Natural killer cell treated with Interleukin-12 subunit alpha and Interleukin-12 subunit beta and Interleukin-15 and Interleukin-18, amount 100 ng/mL, for 72 hours (primary cell): Measurements from ENCODE around the gene FAM118A. TPM values are rescaled to one million over a fixed set of nuclear protein-coding genes. Genes with fewer than 3 reads are reported as not detected.
A peak's percentile ranks its signal among the peaks of the same experiment; 100 is the strongest.
"Not testable (repeated sequence)": the region's sequence is repeated elsewhere in the genome, so short reads cannot be mapped to it uniquely, and the experiment has no call there.

Source experiments
- ATAC-seq, 2 donors: fragments of 150-1000 bp; cut with Tn5 transposase in 1 of 2; sonication (Bioruptor Pico), chemical (Tn5 transposase) in 1 of 2; 2 replicates each; pipeline ENCODE4 v1.10.0; 2021
- DNase-seq: peaks from one replicate; pipeline ENCODE4 v3.0.0; 2022; ENCODE audit warnings: low spot score
- H3K27ac Mint-ChIP-seq, 2 donors: 1 replicate in 1 of 2; 2 replicates in 1 of 2; pipeline ENCODE4 v1.8.0; 2022; ENCODE audit warnings: mixed read lengths in 2 of 2, mild to moderate bottlenecking in 1 of 2, moderate library complexity in 1 of 2
- H3K27me3 Mint-ChIP-seq, 2 donors: 1 replicate in 1 of 2; 2 replicates in 1 of 2; pipeline ENCODE4 v1.8.0; 2022; ENCODE audit warnings: mixed read lengths in 2 of 2
- H3K36me3 Mint-ChIP-seq: one replicate; pipeline ENCODE4 v1.8.0; 2022; ENCODE audit warnings: mixed read lengths
- H3K4me1 Mint-ChIP-seq, 2 donors: 1 replicate in 1 of 2; 2 replicates in 1 of 2; pipeline ENCODE4 v1.8.0; 2022; ENCODE audit warnings: low read depth in 2 of 2, mixed read lengths in 2 of 2, mild to moderate bottlenecking in 1 of 2
- H3K4me3 Mint-ChIP-seq: one replicate; pipeline ENCODE4 v1.8.0; 2022; ENCODE audit warnings: mixed read lengths
- H3K9me3 Mint-ChIP-seq: 2 replicates; pipeline ENCODE4 v1.8.0; 2022; ENCODE audit warnings: mixed read lengths
- total RNA-seq, 2 donors: library from RNA; stranded (reverse); gene quantifications; one replicate each; pipeline ENCODE4 v1.2.3, GENCODE V29; 2022

FAM118A gene
- total RNA-seq, 2 donors from 2014 or later: 24.9 to 138 TPM

DNA sequence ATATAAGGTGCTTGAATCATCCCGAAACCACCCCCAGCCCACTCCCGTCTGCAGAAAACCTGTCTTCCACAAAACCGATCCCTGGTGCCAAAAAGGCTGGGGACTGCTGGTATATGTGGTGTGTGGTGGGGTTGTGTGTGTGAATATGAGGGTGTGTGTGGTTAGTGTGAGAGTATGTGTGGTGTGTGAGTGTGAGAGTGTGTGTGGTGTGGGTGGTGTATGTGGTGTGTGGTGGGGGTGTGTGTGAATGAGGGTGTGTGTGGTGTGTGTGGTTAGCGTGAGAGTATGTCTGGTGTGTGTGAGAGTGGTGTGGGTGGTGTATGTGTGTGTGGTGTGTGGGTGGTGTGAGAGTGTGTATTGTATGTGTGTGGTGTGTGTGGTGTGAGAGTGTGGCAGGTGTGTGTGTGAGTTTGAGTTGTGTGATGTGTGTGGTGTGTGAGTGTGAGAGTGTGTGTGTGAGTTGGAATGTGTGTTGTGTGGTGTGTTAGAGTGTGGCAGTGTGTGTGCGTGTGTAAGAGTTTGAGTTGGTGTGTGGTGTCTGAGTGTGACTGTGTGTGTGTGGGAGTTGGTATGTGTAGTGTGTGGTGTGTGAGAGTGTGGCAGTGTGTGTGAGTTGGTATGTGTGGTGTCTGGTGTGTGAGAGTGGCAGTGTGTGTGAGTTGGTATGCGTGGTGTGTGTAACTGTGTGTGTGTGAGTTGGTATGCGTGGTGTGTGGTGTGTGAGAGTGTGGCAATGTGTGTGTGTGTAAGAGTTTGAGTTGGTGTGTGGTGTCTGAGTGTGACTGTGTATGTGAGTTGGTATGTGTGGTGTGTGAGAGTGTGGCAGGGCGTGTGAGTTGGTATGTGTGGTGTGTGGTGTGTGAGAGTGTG lies 18.4 kb upstream of the FAM118A start:
- H3K36me3 Mint-ChIP-seq: no peaks in the 10 kb centered on the region
- H3K9me3 Mint-ChIP-seq: no peaks in the 10 kb centered on the region
- H3K4me1 Mint-ChIP-seq: peaks cover 0 to under 1% of the 10 kb centered on the region in 2 donors
- DNase-seq: no peak
- H3K27me3 Mint-ChIP-seq: peaks cover 8 to 10% of the 10 kb centered on the region in 2 donors
- H3K4me3 Mint-ChIP-seq: no peak overlapping the region
- ATAC-seq: peak; percentile 43 to 76
- no peak overlapping the region for H3K27ac Mint-ChIP-seq

DNA sequence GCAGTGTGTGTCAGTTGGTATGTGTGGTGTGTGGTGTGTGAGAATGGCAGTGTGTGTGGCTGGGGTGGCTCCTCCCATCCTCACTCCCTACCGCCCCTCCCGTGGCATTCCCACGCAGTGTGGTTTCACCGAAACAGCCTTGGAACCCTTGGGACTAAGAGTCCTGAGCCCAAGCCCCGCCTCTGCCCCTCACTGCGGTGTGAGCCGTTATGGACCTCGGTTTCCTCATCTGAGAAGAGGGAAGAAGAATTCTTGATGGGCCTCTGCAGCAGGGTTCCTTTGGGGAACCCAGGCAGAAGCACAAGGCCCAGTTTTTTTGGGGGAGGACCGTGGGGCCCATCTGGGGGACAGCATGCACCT lies 17.8 kb upstream of the FAM118A start:
- Mint-ChIP-seq H3K27me3 (peaks cover 1 to 5% of the 10 kb centered on the region in 2 donors), H3K36me3 (no peaks in the 10 kb centered on the region), H3K4me3 (no peak overlapping the region), H3K27ac (no peak overlapping the region), H3K9me3 (no peaks in the 10 kb centered on the region), H3K4me1 (peaks cover 0 to 7% of the 10 kb centered on the region in 2 donors)
- DNase-seq (no peak), ATAC-seq (no peak)

- Mint-ChIP-seq H3K27me3 (peaks cover 0 to 2% of the 10 kb centered on the region in 2 donors), H3K27ac (no peak overlapping the region), H3K4me3 (no peak overlapping the region), H3K4me1 (peaks cover 0 to 8% of the 10 kb centered on the region in 2 donors), H3K9me3 (no peaks in the 10 kb centered on the region), H3K36me3 (no peaks in the 10 kb centered on the region)
- no peak for DNase-seq
- no peak for ATAC-seq
Observed at GRCh38 chr22:45292731-45293442, 16.8 kb upstream of the FAM118A start.

DNA sequence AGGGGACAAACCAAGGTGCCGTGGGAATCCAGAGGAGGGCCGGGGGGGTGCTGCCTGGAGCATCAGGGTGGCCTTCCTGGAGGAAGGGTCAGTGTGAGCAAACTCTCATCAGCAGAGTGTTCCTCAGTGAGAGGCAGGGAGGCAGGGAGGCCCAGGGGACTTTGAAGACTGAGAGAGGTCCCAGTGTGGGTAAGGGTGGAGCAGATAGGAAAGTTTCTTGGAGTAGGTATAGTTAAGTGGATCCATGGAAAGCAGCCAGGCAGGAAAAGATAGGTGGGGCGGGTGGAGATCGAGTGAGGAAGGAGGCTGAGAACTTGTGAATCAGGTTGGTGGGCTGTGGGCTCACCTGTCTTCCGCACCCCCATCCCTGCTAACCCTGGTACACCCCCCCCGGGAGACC lies 15.7 kb upstream of the FAM118A start:
- H3K9me3 Mint-ChIP-seq: no peaks in the 10 kb centered on the region
- H3K4me1 Mint-ChIP-seq: peaks cover 0 to 8% of the 10 kb centered on the region in 2 donors
- H3K36me3 Mint-ChIP-seq: no peaks in the 10 kb centered on the region
- no peak for ATAC-seq
- DNase-seq: no peak
- H3K27ac Mint-ChIP-seq: no peak overlapping the region
- peaks cover 0 to 8% of the 10 kb centered on the region in 2 donors for H3K27me3 Mint-ChIP-seq
- H3K4me3 Mint-ChIP-seq: no peak overlapping the region

DNA sequence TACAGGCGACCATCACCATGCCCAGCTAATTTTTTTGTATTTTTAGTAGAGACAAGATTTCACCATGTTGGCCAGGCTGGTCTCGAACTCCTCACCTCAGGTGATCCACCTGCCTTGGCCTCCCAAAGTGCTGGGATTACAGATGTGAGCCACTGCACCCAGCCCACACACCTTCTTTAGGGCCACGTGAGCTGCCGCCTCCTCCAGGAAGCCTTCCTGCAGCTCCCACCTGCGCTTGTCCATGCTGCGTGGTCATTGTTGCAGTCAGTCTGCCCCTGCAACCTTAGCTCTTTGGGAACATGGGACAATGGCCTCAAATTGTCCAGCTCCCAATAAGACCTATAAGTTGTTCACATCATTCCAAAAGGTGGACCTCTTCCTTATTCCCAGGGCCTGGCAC lies 14.7 kb upstream of the FAM118A start:
- not testable (repeated sequence) for H3K36me3 Mint-ChIP-seq, H3K4me3 Mint-ChIP-seq, H3K27ac Mint-ChIP-seq

GRCh38 chr22:45295492-45295891 lies 14.2 kb upstream of the FAM118A start:
- H3K36me3 Mint-ChIP-seq: no peaks in the 10 kb centered on the region
- no peak overlapping the region for H3K27ac Mint-ChIP-seq
- DNase-seq (no peak), ATAC-seq (no peak)
- H3K4me1 Mint-ChIP-seq: peaks cover 0 to 8% of the 10 kb centered on the region in 2 donors
- H3K9me3 Mint-ChIP-seq: no peaks in the 10 kb centered on the region
- H3K27me3 Mint-ChIP-seq: peaks cover 0 to 11% of the 10 kb centered on the region in 2 donors
- no peak overlapping the region for H3K4me3 Mint-ChIP-seq

More for the DNA sequence above, 14.7 kb upstream of the FAM118A start:
- not testable (repeated sequence) for ATAC-seq, H3K9me3 Mint-ChIP-seq, DNase-seq, H3K4me1 Mint-ChIP-seq
- peaks cover 0 to 11% of the 10 kb centered on the region in 2 donors for H3K27me3 Mint-ChIP-seq

DNA sequence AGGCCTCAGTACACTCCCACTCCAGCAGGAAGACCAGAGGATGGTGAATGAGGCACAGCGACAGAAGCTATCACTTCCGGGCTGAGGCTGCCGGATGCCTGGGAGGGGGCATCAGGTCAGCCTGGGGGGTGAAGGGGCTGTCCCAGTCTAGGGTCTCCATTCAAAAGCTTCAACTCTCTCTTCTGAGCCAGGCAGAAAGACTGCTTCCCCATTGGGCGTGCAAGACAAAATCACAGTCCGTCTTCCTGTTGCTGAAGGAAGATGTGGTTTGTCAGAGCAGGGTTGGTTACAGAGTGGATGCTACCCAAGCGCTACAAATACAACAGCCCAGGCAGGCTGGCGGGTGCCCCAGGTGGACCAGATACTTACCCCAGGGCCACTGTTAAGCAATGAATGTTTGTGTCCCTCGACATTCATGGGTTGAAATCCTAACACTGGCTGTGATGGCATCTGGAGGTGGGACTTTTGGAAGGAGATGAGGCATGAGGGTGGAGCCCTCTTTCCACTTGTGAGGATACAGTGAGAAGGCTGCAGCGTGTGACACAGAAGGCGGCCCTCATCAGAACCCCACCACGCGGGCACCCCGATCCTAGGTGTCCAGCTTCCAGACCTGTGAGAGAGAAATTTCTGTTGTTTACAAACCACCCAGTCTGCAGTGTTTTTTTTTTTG lies 13.0 kb upstream of the FAM118A start:
- Mint-ChIP-seq H3K27me3 (peaks cover 0 to 11% of the 10 kb centered on the region in 2 donors), H3K9me3 (no peaks in the 10 kb centered on the region), H3K4me1 (peaks cover 0 to 8% of the 10 kb centered on the region in 2 donors), H3K36me3 (no peaks in the 10 kb centered on the region), H3K27ac (no peak overlapping the region), H3K4me3 (no peak overlapping the region)
- ATAC-seq (peak; percentile 40 to 51), DNase-seq (no peak)

- Mint-ChIP-seq H3K4me3 (no peak overlapping the region), H3K27ac (no peak overlapping the region), H3K9me3 (no peaks in the 10 kb centered on the region), H3K27me3 (peaks cover 0 to 11% of the 10 kb centered on the region in 2 donors), H3K36me3 (no peaks in the 10 kb centered on the region), H3K4me1 (peaks cover 5 to 8% of the 10 kb centered on the region in 2 donors)
- DNase-seq: no peak
- peak in 1 of 2 donors; percentile 44 for ATAC-seq
Observed at GRCh38 chr22:45298934-45299505, 10.7 kb upstream of the FAM118A start.

DNA sequence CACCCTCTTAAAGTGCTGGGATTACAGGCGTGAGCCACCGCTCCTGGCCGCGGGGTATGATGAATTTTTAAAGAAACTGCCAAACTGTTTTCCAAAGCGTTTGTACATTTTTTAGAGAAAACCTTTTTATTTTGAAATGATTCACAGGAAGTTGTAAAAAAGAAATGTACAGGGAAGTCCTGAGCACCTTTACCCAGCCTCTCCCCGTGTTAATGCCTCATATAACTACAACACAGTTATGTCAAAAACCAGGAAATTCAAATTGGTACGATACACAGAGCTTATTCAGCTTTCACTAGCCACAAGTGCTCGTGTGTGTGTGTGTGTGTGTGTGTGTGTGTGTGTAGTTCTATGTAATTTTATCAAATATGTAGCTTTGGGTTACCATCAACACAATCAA lies 7.0 kb upstream of the FAM118A start:
- H3K4me1 Mint-ChIP-seq: peaks cover 0 to 5% of the 10 kb centered on the region in 2 donors
- no peak overlapping the region for H3K27ac Mint-ChIP-seq
- H3K4me3 Mint-ChIP-seq: no peak overlapping the region
- H3K9me3 Mint-ChIP-seq: no peaks in the 10 kb centered on the region
- DNase-seq: no peak
- H3K27me3 Mint-ChIP-seq: peaks cover 0 to 11% of the 10 kb centered on the region in 2 donors
- ATAC-seq: no peak
- no peaks in the 10 kb centered on the region for H3K36me3 Mint-ChIP-seq

GRCh38 chr22:45303181-45303580 lies 6.6 kb upstream of the FAM118A start:
- Mint-ChIP-seq H3K27me3 (peaks cover 0 to 10% of the 10 kb centered on the region in 2 donors), H3K27ac (no peak overlapping the region), H3K9me3 (no peaks in the 10 kb centered on the region), H3K4me1 (peaks cover 0 to 5% of the 10 kb centered on the region in 2 donors), H3K36me3 (no peaks in the 10 kb centered on the region), H3K4me3 (no peak overlapping the region)
- ATAC-seq: no peak
- no peak for DNase-seq

DNA sequence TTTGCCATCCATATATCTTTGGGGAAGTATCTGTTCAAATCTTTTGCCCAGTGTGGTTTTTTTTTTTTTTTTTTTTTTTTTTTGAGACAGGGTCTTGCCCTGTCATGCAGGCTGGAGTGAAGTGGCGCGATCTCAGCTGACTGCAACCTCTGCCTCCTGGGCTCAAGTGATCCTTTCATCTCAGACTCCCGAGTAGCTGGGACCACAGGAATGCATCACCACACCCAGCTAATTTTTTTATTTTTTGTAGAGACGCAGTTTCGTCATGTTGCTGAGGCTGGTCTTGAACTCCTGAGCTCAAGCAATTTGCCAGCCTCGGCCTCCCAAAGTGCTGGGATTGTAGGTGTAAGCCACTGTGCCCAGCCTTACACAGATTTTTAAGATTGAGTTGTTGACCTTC lies 4.8 kb upstream of the FAM118A start:
- H3K27me3 Mint-ChIP-seq: peaks cover 0 to 2% of the 10 kb centered on the region in 2 donors
- H3K36me3 Mint-ChIP-seq: no peaks in the 10 kb centered on the region
- ATAC-seq: no peak
- no peak overlapping the region for H3K4me3 Mint-ChIP-seq
- H3K27ac Mint-ChIP-seq: no peak overlapping the region
- peaks cover 9 to 15% of the 10 kb centered on the region in 2 donors for H3K4me1 Mint-ChIP-seq
- H3K9me3 Mint-ChIP-seq: no peaks in the 10 kb centered on the region
- DNase-seq: no peak

DNA sequence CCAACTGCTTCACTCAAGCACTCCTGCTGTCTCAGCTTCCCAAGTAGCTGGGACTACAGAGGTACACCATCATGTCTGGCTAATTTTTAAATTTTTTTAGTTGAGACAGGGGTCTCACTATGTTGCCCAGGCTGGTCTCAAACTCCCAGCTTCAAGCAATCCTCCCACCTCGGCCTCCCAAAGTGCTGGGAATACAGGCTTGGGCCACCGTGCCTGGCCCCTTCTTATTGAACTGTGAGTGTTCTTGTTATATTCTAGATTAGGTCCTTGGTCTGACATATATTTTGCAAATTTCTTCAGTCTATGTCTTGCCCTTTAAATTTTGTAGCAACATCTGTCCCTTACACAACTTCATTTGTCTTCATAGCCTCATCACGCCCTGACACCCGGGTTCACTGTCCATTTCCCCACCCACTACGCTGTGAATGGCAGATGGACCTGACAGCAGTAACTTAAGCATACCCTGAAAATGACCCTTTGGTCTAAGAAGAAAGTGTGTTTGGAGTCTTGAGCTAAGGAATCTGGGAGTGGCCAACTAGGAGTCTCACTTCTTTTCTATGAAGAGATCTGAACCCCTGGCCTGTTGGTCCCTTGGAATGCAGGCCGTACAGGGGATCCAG lies 4.2 kb upstream of the FAM118A start:
- peaks cover 10 to 16% of the 10 kb centered on the region in 2 donors for H3K4me1 Mint-ChIP-seq
- DNase-seq: no peak
- no peak for ATAC-seq
- no peak overlapping the region for H3K27ac Mint-ChIP-seq
- no peak overlapping the region for H3K4me3 Mint-ChIP-seq
- no peaks in the 10 kb centered on the region for H3K9me3 Mint-ChIP-seq
- peaks cover 0 to 2% of the 10 kb centered on the region in 2 donors for H3K27me3 Mint-ChIP-seq
- no peaks in the 10 kb centered on the region for H3K36me3 Mint-ChIP-seq

- DNase-seq (no peak), ATAC-seq (no peak)
- H3K4me3 Mint-ChIP-seq: no peak overlapping the region
- H3K27me3 Mint-ChIP-seq: peaks cover 0 to 2% of the 10 kb centered on the region in 2 donors
- H3K4me1 Mint-ChIP-seq: peaks cover 15 to 22% of the 10 kb centered on the region in 2 donors
- H3K36me3 Mint-ChIP-seq: no peaks in the 10 kb centered on the region
- no peaks in the 10 kb centered on the region for H3K9me3 Mint-ChIP-seq
- H3K27ac Mint-ChIP-seq: no peak overlapping the region
Observed at GRCh38 chr22:45306139-45306538, 3.6 kb upstream of the FAM118A start.
